ENCODE data around the gene SKA3.
A peak's percentile ranks its signal among the peaks of the same experiment; 100 is the strongest.
"Not testable (repeated sequence)": the region's sequence is repeated elsewhere in the genome, so short reads cannot be mapped to it uniquely, and the experiment has no call there.

SKA3 gene

GRCh38 chr13:21212138-21212775 lies 35.9 kb upstream of the SKA3 start:
- TF ChIP-seq CTCF (conservative IDR thresholded peaks at IDR 0.05; ENCODE audit: low read depth, low read length), result no peak
- no peak for DNase-seq (ENCODE audit: low read depth)
- H3K4me3 ChIP-seq (ENCODE audit: low read depth, low read length), result no peak overlapping the region

- TF ChIP-seq CTCF (conservative IDR thresholded peaks at IDR 0.05; ENCODE audit: low read depth, low read length), result no peak
- no peak overlapping the region for H3K4me3 ChIP-seq (ENCODE audit: low read depth, low read length)
- DNase-seq (ENCODE audit: low read depth), result peak; percentile 14
These were observed 32.4 kb upstream of the SKA3 start for GRCh38 chr13:21208652-21209154.

GRCh38 chr13:21202767-21203531 lies 26.6 kb upstream of the SKA3 start:
- no peak overlapping the region for H3K4me3 ChIP-seq (ENCODE audit: low read depth, low read length)
- peak; percentile 14 for DNase-seq (ENCODE audit: low read depth)
- no peak for TF ChIP-seq CTCF (conservative IDR thresholded peaks at IDR 0.05; ENCODE audit: low read depth, low read length)

GRCh38 chr13:21201456-21202190 lies 25.3 kb upstream of the SKA3 start:
- not testable (repeated sequence) for H3K4me3 ChIP-seq (ENCODE audit: low read depth, low read length); DNase-seq (ENCODE audit: low read depth)

GRCh38 chr13:21198391-21198790 lies 22.0 kb upstream of the SKA3 start:
- H3K4me3 ChIP-seq (ENCODE audit: low read depth, low read length); DNase-seq (ENCODE audit: low read depth): not testable (repeated sequence)

- DNase-seq (ENCODE audit: low read depth); H3K4me3 ChIP-seq (ENCODE audit: low read depth, low read length): not testable (repeated sequence)
These were observed 21.4 kb upstream of the SKA3 start for GRCh38 chr13:21197606-21198225.

GRCh38 chr13:21194756-21195155 lies 18.4 kb upstream of the SKA3 start:
- peak; percentile 73 for DNase-seq (ENCODE audit: low read depth)
- H3K4me3 ChIP-seq (ENCODE audit: low read depth, low read length), result not testable (repeated sequence)

- not testable (repeated sequence) for DNase-seq (ENCODE audit: low read depth)
These were observed 10.1 kb upstream of the SKA3 start for GRCh38 chr13:21186410-21186809.

GRCh38 chr13:21181671-21182070 lies 5.3 kb upstream of the SKA3 start:
- TF ChIP-seq CTCF (conservative IDR thresholded peaks at IDR 0.05; ENCODE audit: low read depth, low read length), result no peak
- H3K4me3 ChIP-seq (ENCODE audit: low read depth, low read length), result no peak overlapping the region
- DNase-seq (ENCODE audit: low read depth), result no peak

More at GRCh38 chr13:21186410-21186809, 10.1 kb upstream of the SKA3 start:
- not testable (repeated sequence) for H3K4me3 ChIP-seq (ENCODE audit: low read depth, low read length)

Data from choroid plexus epithelial cell (primary cell).